ENCODE measurements around the gene DOCK1.

Gene DOCK1

DNA sequence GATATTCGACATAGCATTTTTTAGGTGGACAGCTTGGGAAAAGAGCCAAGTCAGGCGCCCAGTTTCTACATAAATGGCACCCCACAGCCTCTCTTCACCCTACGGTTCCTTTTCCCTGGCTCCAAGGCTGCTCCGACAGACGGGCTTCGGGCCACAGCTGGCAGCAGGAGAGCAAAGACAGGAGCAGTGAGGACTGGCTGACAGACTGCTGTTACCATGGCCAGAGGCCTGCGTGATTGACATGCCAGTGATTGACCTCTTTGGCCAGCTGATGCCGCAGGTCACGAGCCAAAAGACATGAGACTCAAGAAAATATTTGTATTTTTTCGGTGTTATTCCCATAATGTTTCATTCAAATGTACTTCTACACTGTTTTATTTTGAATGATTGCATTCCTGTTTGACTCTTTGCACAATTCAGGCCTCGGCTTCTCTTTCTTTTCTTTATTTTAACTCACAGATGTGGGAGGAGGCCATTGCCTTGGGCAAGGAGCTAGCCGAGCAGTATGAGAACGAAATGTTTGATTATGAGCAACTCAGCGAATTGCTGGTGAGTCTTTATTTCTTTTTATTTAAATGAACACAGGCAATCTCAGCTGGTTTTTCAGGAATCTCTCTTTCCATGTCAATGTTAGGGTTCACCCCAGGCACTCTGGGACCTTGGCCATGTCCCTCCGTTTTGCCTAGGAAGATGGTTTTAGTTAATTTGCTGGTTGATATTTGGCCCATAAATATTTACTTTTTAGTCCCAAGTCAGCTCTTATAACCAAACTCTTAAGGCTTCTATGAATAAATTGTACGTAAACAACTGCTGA is 497.6 kb downstream of the DOCK1 start:
- no peak for DNase-seq (ENCODE audit: low read depth)

GRCh38 chr10:127405221-127405620 is 500.0 kb downstream of the DOCK1 start:
- DNase-seq (ENCODE audit: low read depth), result no peak

DNA sequence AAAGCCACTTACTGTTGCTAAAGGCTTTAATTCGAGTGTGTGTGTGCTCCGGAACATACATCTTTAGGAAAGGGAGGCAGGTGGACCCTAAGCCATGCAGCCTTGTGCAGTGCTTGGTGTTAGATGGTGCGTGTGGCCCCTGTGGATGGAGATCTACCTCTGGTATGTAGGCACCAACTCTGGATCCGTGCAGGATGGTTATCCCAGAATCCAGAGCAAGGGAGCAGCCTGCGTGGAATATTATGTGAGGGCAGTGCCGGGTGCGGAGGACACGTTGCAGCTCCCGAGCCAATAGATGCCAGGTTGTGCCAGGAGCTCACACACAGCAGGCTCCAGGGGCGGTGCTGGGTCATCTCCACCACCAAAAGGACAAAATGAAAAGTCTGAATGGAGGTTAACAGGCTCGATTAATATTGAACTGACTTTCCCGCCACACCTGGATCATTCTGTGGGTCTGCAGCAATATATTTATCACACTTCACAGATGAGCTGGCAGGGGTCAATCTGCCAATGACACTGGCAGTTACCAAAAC is 500.9 kb downstream of the DOCK1 start:
- DNase-seq (ENCODE audit: low read depth), result no peak

- DNase-seq (ENCODE audit: low read depth), result no peak
These were observed 502.3 kb downstream of the DOCK1 start for GRCh38 chr10:127407551-127407950.

DNA sequence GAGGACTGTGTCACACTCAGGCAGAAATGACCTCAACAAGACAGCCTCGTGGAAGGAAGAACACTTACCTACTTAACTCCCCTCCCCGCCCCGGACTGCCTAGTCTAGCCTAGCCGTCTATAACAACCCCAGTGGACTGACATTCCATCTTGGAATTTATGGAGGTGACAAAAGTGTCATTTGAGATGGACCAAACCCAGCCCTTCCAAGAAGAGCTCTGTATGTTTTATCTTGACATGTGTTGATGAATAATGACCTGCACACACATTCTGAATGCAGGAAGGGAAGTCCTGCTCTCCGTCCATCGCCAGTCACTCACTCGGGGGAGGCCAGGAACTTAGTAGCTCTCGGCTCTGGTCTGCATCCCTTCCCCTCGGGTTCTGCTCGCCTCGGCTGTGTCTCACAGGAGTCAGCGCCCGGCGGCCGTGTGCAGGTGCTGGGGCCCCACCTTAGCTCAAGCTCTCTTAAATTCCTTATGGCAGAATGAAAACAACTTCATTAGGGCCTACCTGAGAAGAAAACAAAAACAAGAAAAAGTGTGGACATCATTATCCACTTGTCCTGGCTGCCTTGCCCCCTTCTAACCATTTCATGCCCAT is 503.0 kb downstream of the DOCK1 start:
- no peak for DNase-seq (ENCODE audit: low read depth)

DNA sequence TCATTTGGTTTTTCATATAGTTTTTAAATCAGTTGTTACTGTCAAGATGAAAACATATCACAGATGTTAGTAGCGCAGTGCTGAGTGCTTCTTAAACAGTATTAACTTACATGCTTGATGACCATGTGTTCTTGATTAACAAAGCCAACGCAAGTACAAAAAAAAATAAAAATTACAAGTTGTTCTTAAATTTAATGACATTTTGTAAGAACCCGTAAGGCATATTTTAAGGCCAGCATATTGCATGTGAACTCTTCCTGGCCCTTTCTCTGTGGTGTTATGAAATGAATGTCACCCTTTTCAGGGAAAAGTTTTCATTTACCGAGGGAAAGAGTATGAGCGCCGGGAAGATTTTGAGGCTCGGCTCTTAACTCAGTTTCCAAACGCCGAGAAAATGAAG is 503.5 kb downstream of the DOCK1 start:
- no peak for DNase-seq (ENCODE audit: low read depth)

GRCh38 chr10:127410030-127410429 is 504.8 kb downstream of the DOCK1 start:
- DNase-seq (ENCODE audit: low read depth), result no peak

DNA sequence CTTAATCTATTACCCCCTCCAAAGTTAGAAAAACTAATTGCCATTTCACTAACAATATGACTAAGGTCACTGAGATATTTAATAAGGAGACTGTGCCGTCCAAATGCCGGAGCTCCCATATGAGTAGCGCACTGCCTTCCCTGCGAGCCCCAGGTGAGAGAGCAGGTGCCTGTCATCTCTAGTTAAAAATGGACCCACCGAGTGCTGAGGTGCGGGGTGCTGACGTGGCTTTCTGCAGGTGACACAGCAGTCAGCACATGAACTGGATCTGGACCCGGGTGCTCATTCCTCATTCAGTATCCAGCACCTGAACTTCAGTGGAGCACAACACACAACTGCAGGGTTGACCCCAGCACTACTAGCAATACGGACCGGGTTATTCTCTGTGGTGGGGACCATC is 505.8 kb downstream of the DOCK1 start:
- DNase-seq (ENCODE audit: low read depth), result no peak

- DNase-seq (ENCODE audit: low read depth), result no peak
These were observed 508.1 kb downstream of the DOCK1 start for GRCh38 chr10:127413326-127413725.

- DNase-seq (ENCODE audit: low read depth), result no peak
These were observed 508.8 kb downstream of the DOCK1 start for GRCh38 chr10:127414024-127414423.

DNA sequence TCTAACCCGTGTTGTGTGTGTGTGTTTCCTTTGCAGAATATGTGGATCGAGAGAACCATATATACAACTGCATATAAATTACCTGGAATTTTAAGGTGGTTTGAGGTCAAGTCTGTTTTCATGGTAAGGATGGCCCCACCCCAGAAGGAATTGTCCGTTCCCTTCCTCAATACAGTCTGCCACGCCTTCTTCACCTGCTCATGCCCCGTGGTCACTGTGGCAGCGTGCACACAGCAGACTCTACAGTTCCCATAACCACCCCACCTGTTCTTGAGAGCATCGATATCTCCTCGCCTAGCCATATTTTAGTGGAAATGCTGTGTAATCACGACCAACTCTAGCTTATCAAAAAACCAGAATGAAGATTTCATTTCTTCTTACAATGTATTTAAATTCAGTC is 509.9 kb downstream of the DOCK1 start:
- DNase-seq (ENCODE audit: low read depth), result no peak

DNA sequence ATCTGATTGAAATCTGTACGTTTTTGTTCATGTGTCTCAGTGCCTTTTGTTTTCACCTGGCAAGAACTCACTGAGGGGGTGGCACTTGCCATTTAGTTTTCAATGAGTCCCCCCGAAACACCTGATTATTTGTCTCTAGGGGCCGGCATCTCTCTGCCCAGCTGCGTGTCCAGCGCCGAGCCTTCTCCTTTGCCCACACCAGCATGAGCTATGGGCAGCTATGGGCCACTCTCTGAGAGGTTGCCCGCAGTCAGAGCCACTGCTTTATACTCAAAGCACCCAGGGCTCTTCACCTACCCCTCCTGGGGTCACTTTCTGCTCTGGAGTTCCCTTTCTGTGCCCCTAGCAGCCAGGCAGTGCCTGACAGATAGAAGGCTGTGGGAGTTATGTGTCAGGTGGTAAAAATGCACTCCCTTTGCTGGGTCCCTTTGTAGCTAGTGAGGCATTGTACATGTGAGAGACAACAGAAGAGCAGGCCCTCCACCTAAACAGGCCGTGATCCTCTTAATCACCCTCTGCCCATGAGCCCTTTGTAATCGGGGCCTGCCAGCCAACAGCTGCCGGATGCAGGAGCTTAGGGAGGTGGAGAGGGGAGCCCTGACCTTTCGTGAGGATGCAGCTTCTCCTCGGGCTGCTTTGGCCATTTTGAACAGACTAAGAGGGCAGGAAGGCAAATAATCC is 510.8 kb downstream of the DOCK1 start:
- no peak for DNase-seq (ENCODE audit: low read depth)

DNA sequence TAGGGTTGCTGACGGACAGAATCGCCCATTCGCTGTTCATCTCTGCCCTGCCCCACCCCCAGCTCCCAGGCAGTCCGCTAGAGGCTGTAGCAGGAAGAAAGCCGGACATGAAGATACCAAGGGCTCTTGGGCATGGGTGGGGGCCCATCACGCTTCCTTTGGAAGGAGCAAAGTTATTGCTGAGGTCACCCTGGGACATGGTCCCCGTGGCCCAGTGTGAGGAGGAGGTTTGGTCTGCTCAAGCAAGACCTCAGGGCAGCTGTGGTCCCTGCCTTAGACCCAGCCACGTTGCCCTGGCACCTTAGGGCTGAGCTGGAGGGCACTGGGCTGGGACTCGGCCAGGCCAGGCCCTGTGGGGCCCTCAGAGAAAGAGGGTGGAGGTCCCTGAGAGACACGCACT is 511.8 kb downstream of the DOCK1 start:
- DNase-seq (ENCODE audit: low read depth), result no peak

DNA sequence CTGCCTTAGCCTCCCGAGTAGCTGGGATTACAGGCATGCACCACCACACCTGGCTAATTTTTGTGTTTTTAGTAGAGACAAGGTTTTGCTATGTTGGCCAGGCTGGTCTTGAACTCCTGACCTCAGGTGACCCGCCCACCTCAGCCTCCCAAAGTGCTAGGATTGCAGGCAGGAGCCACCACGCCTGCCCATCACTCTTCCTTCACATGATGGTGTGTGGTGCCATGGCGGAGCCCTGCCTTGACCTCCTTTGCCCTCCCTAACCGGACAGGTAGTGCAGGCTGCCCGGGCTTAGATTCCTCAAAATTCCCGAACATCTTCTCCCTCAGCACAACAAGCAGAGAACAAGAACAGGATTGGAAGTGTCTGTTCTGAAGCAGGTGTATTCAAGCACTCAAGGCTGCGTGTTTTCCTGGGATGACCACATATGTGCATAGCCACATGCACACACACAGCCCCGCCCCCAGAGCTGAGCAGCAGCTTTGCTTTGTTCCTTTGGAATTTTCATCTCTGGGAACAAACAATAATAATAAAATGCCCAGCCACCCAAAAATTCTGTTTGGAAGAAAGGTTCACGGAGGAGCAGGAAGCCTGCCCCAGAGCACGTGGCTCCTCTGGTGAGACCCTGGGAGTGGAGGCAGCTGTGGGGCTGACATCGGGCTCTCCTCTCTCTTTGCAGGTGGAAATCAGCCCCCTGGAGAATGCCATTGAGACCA is 512.6 kb downstream of the DOCK1 start:
- DNase-seq (ENCODE audit: low read depth), result no peak

GRCh38 chr10:127418536-127419168 is 513.4 kb downstream of the DOCK1 start:
- no peak for DNase-seq (ENCODE audit: low read depth)

DNA sequence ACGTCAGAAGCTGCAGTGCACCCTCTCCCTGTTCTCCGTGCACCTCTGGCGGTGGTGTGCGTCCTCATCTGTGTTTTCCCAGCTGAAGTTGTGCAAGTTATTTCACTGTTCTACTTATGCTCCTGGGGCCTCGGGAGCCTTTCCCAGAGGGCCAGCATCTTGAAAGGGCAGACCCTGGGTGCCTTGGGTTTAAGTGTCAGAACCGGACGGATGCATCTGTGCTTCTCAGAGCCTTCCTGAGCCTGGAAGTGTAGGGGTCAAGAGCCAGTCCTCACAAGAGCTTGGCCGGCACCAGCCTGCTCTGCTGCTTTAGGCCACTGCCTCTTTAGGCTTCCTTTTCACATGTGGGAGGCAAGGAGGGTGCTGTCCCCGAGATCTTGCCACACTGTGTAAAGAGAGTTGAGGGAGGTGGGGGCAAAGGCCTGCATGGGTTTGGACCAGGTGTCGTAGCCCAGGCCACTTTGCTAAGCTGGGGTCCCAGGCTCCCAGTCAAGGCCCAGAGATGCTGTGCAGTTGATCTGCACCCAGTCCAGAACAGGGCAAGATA is 515.0 kb downstream of the DOCK1 start:
- DNase-seq (ENCODE audit: low read depth), result no peak

DNA sequence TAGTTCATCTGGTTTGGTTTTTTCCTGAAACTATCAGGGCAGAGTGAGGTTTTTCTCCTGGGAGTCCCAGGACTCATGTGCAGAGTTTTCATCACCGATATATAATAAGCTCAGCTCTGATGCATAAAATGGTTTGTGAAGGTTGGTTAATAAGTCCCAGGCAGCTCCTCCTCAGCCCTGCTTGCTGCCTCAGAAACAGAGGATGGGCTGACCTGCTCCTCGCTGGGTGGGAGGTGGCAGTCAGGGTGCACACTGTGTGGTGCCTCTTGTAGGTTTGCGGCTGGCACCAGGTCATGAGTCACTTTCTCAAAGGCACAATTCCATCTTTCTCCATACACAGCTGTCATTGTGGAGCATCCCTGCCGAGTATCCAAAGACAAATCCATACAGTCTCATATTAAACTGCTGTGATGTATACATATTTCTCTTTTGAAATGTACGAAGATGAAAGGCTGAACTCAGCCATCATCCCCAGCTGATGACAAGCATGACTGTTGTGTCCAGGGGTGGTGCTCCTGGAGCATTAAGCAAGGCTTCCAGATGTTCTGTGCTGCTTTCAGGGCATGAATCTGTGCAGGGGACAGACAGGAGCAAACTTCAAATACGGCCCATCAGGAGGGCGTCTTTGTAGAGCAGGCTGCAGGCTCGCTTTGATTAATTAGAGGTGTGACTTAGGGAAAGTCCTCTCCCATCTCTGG is 518.1 kb downstream of the DOCK1 start:
- DNase-seq (ENCODE audit: low read depth), result no peak

- DNase-seq (ENCODE audit: low read depth), result no peak
These were observed 519.5 kb downstream of the DOCK1 start for GRCh38 chr10:127424594-127425264.

- no peak for DNase-seq (ENCODE audit: low read depth)
These were observed 521.5 kb downstream of the DOCK1 start for GRCh38 chr10:127426746-127427145.

DNA sequence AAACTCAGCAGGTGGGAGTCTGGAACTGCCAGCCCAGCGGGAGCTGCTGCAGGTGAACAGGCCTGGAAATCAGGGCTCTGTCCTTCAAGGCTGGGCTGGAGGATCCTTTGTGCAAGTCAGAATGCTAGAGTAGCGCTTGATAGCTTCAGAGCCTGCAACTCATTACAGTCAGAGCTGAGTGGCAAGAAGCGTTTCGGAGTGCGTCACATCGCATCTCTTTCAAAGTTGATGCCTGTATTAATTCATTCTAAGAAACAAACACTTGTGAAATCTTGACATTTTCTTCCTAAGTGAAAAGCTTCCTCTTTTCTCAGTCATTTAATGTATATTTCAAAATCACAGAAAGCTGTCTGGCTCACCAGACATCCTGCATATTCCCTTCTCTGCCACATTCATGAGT is 522.7 kb downstream of the DOCK1 start:
- DNase-seq (ENCODE audit: low read depth), result no peak
